Erythroblast (primary cell): ENCODE data around the gene XRCC2.

Experiments used
- DNase-seq, 2 experiments: peaks; one replicate each; lab custom pipeline; 2025; lab: John Stamatoyannopoulos, UW
- GATA1 ChIP-seq: IDR thresholded peaks from 2 replicates; pipeline ENCODE4 v1.6.1; 2011; ENCODE audit warnings: low read depth, mild to moderate bottlenecking, control low read depth, low read length, moderate library complexity
- POLR2A ChIP-seq: IDR thresholded peaks from 2 replicates; pipeline ENCODE4 v1.6.1; 2011; ENCODE audit warnings: mild to moderate bottlenecking, low read length

Gene XRCC2

DNA sequence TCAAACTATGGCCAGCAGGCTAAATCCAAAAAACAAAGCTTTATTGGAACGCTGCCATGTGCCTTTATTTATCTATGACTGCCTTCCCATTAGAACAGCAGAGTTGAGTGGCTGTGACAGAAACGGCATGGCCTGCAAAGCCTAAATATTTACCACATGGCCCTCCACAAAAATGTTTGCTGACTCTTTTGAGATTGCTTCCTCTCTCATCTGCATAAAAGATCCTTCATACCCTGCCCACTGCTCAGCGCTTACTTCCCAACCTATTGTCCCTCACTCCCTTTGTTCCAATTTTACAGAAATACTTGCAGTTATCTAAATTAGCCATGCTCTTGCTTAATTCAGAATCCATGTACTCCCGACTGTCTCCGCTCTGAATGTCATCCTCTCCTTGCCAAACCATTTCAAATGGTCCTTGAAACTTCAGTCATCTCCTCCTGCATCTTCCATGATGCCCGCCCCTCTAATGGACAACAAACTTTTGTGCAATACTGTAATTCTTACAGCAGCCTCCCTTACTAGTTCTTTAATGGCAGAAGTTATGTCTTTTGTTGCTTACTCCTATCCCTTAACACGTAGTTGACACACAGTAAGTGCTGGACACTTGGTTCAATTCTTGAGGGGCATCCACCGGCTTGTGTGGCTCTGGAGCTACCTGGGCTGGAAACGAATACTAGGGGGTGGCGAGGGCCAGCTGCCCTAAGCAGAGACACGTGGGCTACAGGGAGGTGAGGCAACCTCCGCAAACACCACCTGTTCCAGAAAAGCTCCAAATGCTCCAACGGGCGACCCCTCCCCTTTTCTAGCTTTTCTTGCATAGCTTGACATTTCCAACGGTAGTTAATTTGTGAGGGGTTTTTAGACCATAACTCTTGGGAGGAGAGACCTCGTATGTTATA lies 832 bp downstream of the XRCC2 start:
- DNase-seq: peak; percentile 75 to 86
- TF ChIP-seq GATA1 (no peak), POLR2A (no peak)

DNA sequence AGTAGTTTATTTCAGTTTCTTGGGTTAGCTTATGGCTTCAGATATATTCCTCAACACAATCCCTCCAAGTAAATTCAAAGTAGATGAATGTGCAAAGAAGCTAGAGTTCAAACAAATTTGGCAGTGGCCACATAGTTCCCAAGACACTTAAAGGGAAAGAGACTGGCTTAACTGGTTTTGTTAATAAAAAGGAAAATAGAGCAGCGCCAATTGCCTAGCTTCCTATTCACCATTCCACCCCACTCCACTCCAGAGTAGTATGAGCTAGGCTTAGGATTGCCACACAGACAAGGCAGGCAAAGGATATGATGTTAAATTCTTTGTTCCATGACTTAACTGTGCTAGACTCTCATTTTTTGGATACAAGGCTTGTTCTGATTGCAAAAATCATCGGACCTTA lies 2.0 kb downstream of the XRCC2 start:
- no peak for DNase-seq
- TF ChIP-seq POLR2A (no peak), GATA1 (no peak)

DNA sequence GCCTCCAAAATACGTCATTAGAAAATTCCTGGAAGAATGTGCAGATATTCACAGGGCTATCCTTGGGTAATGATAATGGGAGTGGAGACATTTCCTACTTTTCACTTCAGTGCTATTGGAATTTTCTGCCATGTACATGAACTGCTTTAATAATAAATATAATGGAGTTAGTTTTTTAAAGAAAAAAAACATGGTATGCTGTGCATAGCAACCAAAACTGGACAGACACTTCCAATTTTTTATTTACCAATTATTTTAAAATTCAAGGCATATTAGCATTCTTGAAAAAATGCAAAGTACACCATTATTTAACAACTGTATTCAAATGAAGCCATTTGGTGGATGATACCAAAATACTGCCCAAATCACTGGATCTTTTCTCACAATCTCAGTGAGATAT lies 3.3 kb downstream of the XRCC2 start:
- TF ChIP-seq POLR2A: no peak
- no peak for TF ChIP-seq GATA1

DNA sequence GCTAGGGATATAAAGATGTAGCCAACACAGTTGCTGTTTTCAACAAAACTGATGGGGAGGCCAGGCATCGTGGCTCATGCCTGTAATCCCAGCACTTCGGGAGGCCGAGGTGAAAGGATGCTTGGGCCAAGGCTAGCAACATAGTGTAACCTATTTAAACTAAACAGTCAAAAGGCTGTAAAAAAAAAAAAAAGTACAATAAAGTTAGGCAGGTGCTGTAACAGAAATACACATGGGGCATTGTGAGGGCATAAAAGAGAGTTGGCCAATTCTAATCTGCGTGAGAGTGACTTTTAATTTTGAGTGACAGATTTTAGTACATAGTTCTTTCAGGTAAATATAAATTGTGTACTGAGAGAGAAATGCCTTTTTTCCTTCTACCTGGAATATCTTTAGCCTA lies 6.2 kb downstream of the XRCC2 start:
- no peak for DNase-seq
- TF ChIP-seq POLR2A (no peak), GATA1 (no peak)

More for the DNA sequence above, 3.3 kb downstream of the XRCC2 start:
- no peak for DNase-seq

DNA sequence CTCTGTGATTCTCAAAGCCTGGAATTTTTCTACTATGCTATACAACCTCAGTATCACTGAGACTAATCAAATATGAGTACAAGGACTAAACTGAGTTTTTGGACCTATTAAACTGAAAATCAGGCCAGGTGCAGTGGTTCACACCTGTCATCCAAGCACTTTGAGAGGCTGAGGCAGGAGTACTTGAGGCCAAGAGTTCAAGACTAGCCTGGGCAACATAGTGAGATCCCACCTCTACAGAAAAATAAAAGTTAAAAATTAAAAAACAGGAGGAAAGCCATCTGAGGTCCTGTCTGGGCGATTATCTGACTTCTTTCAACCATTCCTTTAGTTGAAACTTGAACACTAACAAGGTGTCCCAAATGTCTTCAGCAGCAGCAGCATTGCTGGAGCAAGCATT lies 7.0 kb downstream of the XRCC2 start:
- DNase-seq: no peak

DNA sequence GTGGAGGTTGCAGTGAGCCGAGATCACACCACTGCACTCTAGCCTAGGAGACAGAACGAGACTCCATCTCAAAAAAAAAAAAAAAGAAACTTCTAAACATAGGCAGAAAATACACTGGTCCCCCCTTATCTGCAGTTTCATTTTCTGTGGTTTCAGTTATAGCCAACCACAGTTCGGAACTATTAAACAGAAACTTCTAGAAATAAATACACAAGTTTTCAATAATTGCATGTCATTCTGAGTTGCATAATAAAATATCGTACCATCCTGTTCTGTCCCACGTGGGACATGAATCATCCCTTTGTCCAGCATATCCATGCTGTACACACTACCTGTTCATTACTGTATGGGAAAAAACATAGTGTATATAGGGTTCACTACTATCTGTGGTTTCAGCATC lies 8.0 kb downstream of the XRCC2 start:
- no peak for TF ChIP-seq POLR2A
- TF ChIP-seq GATA1: no peak
- DNase-seq: no peak

More for the DNA sequence above, 7.0 kb downstream of the XRCC2 start:
- no peak for TF ChIP-seq GATA1
- TF ChIP-seq POLR2A: no peak

DNA sequence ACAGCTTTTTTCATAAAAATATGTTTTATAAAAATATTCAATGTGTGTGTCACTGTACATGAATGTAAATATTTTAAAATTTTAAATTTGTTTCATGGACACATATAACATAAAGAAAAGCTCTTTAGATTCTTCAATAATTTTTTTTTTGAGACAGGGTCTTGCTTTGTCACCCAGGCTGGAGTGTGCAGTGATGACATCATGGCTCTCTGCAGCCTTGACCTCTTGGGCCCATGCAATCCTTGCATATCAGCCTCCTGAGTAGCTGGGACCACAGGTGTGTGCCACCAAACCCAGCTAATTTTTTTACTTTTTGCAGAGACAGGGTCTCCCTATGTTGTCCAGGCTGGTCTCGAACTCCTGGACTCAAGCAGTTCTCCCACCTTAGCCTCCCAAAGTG lies 9.9 kb downstream of the XRCC2 start:
- TF ChIP-seq POLR2A (no peak), GATA1 (no peak)
- DNase-seq: no peak

DNA sequence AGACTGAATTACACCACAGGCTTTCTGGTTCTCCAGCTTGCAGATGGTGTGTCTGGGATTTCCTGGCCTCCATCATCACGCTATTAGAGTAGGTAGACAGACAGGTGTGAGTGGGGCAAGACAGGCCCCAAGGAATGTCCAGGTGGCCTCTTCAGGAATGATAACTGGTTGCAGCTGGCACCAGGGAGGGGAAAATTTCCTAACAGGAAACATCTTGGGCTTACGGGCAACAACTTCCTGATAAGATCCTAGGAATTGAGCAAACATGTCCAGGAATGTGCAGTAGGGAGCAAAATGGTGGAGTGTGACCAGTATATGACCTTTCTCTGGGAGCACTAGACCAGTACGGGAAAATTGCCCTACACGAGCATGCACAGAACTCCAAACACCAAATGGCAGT lies 11.3 kb downstream of the XRCC2 start:
- no peak for TF ChIP-seq POLR2A
- TF ChIP-seq GATA1: no peak
- DNase-seq: no peak

DNA sequence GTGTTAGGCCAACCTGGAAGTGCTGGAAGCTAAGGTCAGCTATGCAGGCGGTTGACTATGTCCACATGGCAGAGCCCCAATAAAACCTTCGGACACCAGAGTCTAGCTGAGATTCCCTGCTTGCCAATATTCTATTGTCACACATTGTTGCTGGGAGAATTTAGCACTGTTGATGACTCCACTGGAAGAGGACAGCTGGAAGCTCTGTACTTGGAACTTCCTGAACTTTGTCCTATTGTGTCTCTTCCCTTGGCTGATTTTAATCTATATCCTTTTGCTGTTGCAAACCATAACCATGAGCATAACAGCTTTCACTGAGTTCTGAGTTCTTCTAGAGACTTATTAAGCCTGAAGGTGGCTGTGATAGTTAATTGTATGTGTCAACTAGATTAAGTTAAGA lies 12.0 kb downstream of the XRCC2 start:
- no peak for DNase-seq
- TF ChIP-seq POLR2A (no peak), GATA1 (no peak)

DNA sequence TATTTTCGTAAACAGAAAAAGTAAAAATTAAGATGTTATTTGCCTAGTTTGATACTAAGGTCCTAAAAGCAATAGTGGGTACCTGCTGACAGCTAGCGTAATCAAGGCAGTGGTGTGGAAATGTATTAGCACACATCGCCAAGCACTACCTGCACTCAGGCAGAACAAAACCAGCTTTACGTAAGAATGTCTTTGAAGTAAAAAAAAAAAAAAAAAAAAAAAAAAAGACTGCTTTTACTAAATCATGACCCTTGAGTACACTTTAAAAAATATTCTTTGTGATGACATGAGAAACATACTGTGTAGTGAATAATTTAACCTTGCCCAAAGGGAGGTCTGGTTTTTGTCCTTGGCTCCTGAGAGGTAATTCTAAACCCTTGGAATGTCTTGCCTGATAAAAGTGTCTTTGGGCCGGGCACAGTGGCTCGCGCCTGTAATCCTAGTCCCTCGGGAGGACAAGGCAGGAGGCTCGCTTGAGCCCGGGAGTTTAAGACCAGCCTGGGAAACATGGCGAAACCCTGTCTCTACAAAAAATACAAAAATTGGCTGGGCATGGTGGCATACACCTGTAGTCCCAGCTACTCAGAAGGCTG lies 12.7 kb downstream of the XRCC2 start:
- no peak for DNase-seq
- no peak for TF ChIP-seq GATA1
- no peak for TF ChIP-seq POLR2A

DNA sequence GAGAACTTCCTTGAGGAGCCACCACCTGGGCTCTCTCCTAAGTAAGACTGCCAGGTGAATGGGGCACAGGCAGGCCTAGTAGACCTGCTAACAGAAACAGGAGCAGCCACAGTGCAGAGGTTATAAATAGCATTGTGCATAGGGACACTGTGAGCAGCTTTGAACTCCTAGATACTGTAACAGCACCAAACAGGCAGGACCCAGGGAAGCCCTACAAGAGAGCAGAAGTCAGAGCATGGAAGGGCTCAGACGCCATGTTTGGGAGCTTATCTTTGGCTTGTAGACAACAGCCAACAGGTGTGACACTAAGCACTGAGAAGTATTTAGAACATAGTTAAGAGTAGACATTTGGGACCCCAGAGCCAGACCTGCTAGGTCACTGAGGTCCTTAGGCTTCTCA lies 14.5 kb downstream of the XRCC2 start:
- DNase-seq: peak in 1 of 2 experiments; percentile 10
- TF ChIP-seq GATA1 (no peak), POLR2A (no peak)

DNA sequence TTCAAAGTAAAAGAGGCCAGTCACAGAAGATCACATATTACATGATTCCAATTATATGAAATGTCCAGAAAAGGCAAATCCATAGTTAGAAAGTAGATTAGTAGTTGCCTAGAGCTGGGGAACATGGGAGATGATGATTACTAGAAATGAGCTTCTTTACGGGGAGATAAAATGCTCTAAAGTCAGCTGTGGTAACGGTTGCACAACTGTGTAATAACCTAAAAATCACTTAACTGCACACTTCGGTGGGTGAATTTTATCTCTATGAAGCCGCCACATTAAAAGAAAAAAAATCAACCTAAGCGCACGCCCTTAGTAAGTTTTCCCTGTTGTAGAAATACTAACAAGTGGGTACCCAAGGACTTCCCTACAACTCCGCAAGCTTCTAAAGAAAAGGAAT lies 15.9 kb downstream of the XRCC2 start:
- TF ChIP-seq POLR2A: no peak
- no peak for TF ChIP-seq GATA1
- no peak for DNase-seq

DNA sequence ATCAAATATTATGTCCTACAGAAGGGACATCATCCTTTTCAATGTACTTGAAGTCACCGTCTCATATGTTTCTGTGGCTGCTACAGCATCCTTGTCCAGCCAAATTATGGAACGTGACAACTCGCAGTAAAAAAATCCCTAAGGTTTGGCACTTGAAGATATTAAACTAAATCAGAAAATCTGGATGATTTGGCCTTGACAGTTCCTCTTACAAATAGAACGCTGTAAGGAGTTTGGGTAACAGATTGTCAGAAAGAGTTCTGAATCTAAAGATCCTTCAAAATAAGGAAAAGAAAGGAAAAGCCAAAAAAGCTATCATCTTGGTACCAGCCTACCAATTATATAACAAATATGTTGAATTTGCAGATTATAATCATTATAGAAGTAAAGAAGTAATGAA lies 21.0 kb downstream of the XRCC2 start:
- no peak for DNase-seq
- no peak for TF ChIP-seq GATA1
- no peak for TF ChIP-seq POLR2A

DNA sequence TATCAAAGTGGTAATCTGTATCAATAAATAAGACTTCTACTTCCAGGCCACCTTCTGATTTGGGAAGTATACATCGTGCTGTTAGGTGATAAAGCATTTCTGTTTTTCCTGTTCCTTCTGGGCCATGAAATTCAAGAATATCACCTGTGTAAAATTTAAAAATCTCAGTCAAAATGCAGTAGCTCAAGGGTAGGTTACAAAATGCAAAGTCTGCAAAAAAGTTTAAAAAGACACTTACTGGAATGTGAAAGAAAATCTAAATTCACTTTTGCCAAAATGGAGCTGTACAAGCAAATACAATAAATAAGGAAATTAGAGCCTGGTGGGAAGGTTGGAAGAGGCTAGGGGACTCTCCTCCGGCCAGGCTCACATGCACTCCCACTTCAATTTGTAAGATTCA lies 26.7 kb downstream of the XRCC2 start:
- TF ChIP-seq POLR2A: no peak
- TF ChIP-seq GATA1: no peak
- DNase-seq: no peak
